Keratinocyte (primary cell): ENCODE measurements around the gene LRRC9. TPM values are rescaled to one million over a fixed set of nuclear protein-coding genes. Genes with fewer than 3 reads are reported as not detected.
"Not testable (repeated sequence)": the region's sequence is repeated elsewhere in the genome, so short reads cannot be mapped to it uniquely, and the experiment has no call there.

Source experiments
- DNase-seq: peaks from one replicate; pipeline ENCODE4 v3.0.0-alpha.2; 2011; ENCODE audit warnings: low read depth, missing footprints, low spot score
- FAIRE-seq: peaks from 2 replicates; lab custom pipeline; 2011; peaks lifted over from hg19 to GRCh38; lab: Jason Lieb, UNC
- H2AFZ ChIP-seq: 2 replicates; pipeline ENCODE4 v1.6.0; 2012; ENCODE audit warnings: low read length, control low read depth, inconsistent platforms; ENCODE audit not compliant: control insufficient read depth
- H3K27ac ChIP-seq: 2 replicates; pipeline ENCODE4 v1.5.1; 2011; ENCODE audit warnings: low read length; ENCODE audit not compliant: control insufficient read depth, insufficient read depth
- H3K27me3 ChIP-seq: 3 replicates; pipeline ENCODE4 v1.6.0; 2011; ENCODE audit warnings: low read length; ENCODE audit not compliant: control insufficient read depth, insufficient read depth; ENCODE audit errors: extremely low read depth
- H3K36me3 ChIP-seq, 2 experiments: 2 replicates in 1 of 2; 3 replicates in 1 of 2; pipeline ENCODE4 v1.5.1; 2011; ENCODE audit warnings: low read length in 2 of 2, mild to moderate bottlenecking in 1 of 2; ENCODE audit not compliant: control insufficient read depth in 2 of 2, insufficient read depth in 2 of 2; ENCODE audit errors: extremely low read depth in 1 of 2
- H3K4me1 ChIP-seq: 3 replicates; pipeline ENCODE4 v1.5.1; 2011; ENCODE audit warnings: low read length; ENCODE audit not compliant: control insufficient read depth, insufficient read depth; ENCODE audit errors: extremely low read depth
- H3K4me2 ChIP-seq: 3 replicates; pipeline ENCODE4 v1.6.0; 2011; ENCODE audit warnings: low read depth, low read length; ENCODE audit not compliant: control insufficient read depth, insufficient read depth; ENCODE audit errors: extremely low read depth
- H3K4me3 ChIP-seq, 3 experiments: fragments of 200-600 bp in 1 of 3; sonication (generic) in 1 of 3; 2 replicates in 2 of 3; 3 replicates in 1 of 3; pipeline ENCODE4 v1.5.1; 2011 to 2016; ENCODE audit warnings: low read length in 3 of 3, mild to moderate bottlenecking in 3 of 3, control low read depth in 2 of 3, inconsistent platforms in 1 of 3, low read depth in 1 of 3, mixed read lengths in 1 of 3, mixed run types in 1 of 3, moderate library complexity in 1 of 3; ENCODE audit not compliant: control insufficient read depth in 2 of 3, insufficient read depth in 2 of 3; ENCODE audit errors: extremely low read depth in 1 of 3
- H3K79me2 ChIP-seq: 2 replicates; pipeline ENCODE4 v1.6.0; 2012; ENCODE audit warnings: low read length; ENCODE audit not compliant: control insufficient read depth, insufficient read depth
- H3K9ac ChIP-seq: 3 replicates; pipeline ENCODE4 v1.6.0; 2011; ENCODE audit warnings: low read length; ENCODE audit not compliant: control insufficient read depth, insufficient read depth; ENCODE audit errors: extremely low read depth
- H3K9me1 ChIP-seq: 3 replicates; pipeline ENCODE4 v1.6.0; 2011; ENCODE audit warnings: low read length; ENCODE audit not compliant: control insufficient read depth, insufficient read depth; ENCODE audit errors: extremely low read depth
- H3K9me3 ChIP-seq: 2 replicates; pipeline ENCODE4 v1.5.1; 2012; ENCODE audit warnings: low read depth, low read length; ENCODE audit not compliant: control insufficient read depth
- H4K20me1 ChIP-seq: 3 replicates; pipeline ENCODE4 v1.6.0; 2011; ENCODE audit warnings: low read length; ENCODE audit not compliant: control insufficient read depth, insufficient read depth; ENCODE audit errors: extremely low read depth
- CTCF ChIP-seq, 3 experiments: IDR thresholded peaks in 1 of 3; conservative IDR thresholded peaks in 1 of 3; optimal IDR thresholded peaks in 1 of 3; 2 replicates in 2 of 3; 3 replicates in 1 of 3; pipeline versions ENCODE3 to v1.5.1; 2011; ENCODE audit warnings: low read length in 3 of 3, mild to moderate bottlenecking in 3 of 3, moderate library complexity in 2 of 3, control low read depth in 1 of 3, inconsistent platforms in 1 of 3; ENCODE audit not compliant: insufficient read depth in 2 of 3; ENCODE audit errors: extremely low read depth in 1 of 3
- EZH2 ChIP-seq: IDR thresholded peaks from one replicate; pipeline ENCODE4 v1.6.1; 2012; ENCODE audit warnings: inconsistent platforms, mild to moderate bottlenecking, low read length, moderate library complexity
- dilution Hi-C: fragments of 300-500 bp; cut with MboI; formaldehyde crosslinking; loops from one replicate; pipeline ENCODE4 v1.7.0; 2020; ENCODE audit warnings: low sequenced_read_pairs; ENCODE audit not compliant: extremely low pct_ligation_motif_present
- polyA plus RNA-seq, 5 experiments: library from polyadenylated mRNA; depleted of rRNA in 3 of 5; stranded (reverse) in 3 of 5; stranded (forward) in 1 of 5; unstranded in 1 of 5; fragments of >200 nt; gene quantifications; 1 replicate in 1 of 5; 2 replicates in 3 of 5; 3 replicates in 1 of 5; pipeline versions ENCODE4 v1.2.1 to v1.2.3, GENCODE V29; 2011 to 2012; ENCODE audit warnings: missing spikeins in 2 of 5, low read depth in 1 of 5, low replicate concordance in 1 of 5

The LRRC9 gene
- polyA plus RNA-seq, 1 donor (not counting 4 experiments of a cell fraction or from before 2014, with no cell fraction given): not detected

- no peaks in the 10 kb centered on the region for H3K36me3 ChIP-seq
- H3K27ac ChIP-seq: no peak overlapping the region
- no peak for FAIRE-seq
- no peaks in the 10 kb centered on the region for H3K27me3 ChIP-seq
- no peaks in the 10 kb centered on the region for H3K79me2 ChIP-seq
- TF ChIP-seq EZH2 (no peak), CTCF (optimal IDR thresholded peaks at IDR 0.05 in 1 of 3, IDR thresholded peaks at IDR 0.05 in 1 of 3, conservative IDR thresholded peaks at IDR 0.05 in 1 of 3; ENCODE audit: extremely low read depth in 1 of 3, insufficient read depth in 2 of 3, low read length in 3 of 3) (no peak)
- H3K9ac ChIP-seq: no peak overlapping the region
- H3K4me1 ChIP-seq: no peaks in the 10 kb centered on the region
- no peak for DNase-seq
- H3K4me3 ChIP-seq: no peak overlapping the region
- no peaks in the 10 kb centered on the region for H3K9me3 ChIP-seq
- dilution Hi-C loops: no loop called here
- H3K9me1 ChIP-seq: no peaks in the 10 kb centered on the region
- H2AFZ ChIP-seq: no peak overlapping the region
- no peak overlapping the region for H3K4me2 ChIP-seq
- H4K20me1 ChIP-seq: no peaks in the 10 kb centered on the region
Measured at GRCh38 chr14:60035177-60035576, 115.2 kb downstream of the LRRC9 start.

- H3K4me2 ChIP-seq, H3K27ac ChIP-seq, H3K9me1 ChIP-seq, H3K4me1 ChIP-seq, DNase-seq, H4K20me1 ChIP-seq, FAIRE-seq, H3K27me3 ChIP-seq, H2AFZ ChIP-seq, H3K9ac ChIP-seq, H3K36me3 ChIP-seq, H3K79me2 ChIP-seq, H3K4me3 ChIP-seq, H3K9me3 ChIP-seq, dilution Hi-C loops: not testable (repeated sequence)
Measured at GRCh38 chr14:60047976-60048375, 128.0 kb downstream of the LRRC9 start.

- H3K9me1 ChIP-seq: no peaks in the 10 kb centered on the region
- H3K9ac ChIP-seq: no peak overlapping the region
- no peak overlapping the region for H2AFZ ChIP-seq
- H4K20me1 ChIP-seq: no peaks in the 10 kb centered on the region
- no peaks in the 10 kb centered on the region for H3K27me3 ChIP-seq
- no peaks in the 10 kb centered on the region for H3K9me3 ChIP-seq
- TF ChIP-seq EZH2: no peak
- TF ChIP-seq CTCF (optimal IDR thresholded peaks at IDR 0.05 in 1 of 3, IDR thresholded peaks at IDR 0.05 in 1 of 3, conservative IDR thresholded peaks at IDR 0.05 in 1 of 3; ENCODE audit: extremely low read depth in 1 of 3, insufficient read depth in 2 of 3, low read length in 3 of 3): no peak
- no peak overlapping the region for H3K4me2 ChIP-seq
- FAIRE-seq (no peak), DNase-seq (no peak)
- no peak overlapping the region for H3K4me3 ChIP-seq
- H3K79me2 ChIP-seq: no peaks in the 10 kb centered on the region
- no peaks in the 10 kb centered on the region for H3K36me3 ChIP-seq
- no peaks in the 10 kb centered on the region for H3K4me1 ChIP-seq
- dilution Hi-C loops: no loop called here
- H3K27ac ChIP-seq: no peak overlapping the region
Measured at GRCh38 chr14:60051721-60052221, 131.8 kb downstream of the LRRC9 start.
